ENCODE data around the gene ANKDD1B.

The ANKDD1B gene

DNA sequence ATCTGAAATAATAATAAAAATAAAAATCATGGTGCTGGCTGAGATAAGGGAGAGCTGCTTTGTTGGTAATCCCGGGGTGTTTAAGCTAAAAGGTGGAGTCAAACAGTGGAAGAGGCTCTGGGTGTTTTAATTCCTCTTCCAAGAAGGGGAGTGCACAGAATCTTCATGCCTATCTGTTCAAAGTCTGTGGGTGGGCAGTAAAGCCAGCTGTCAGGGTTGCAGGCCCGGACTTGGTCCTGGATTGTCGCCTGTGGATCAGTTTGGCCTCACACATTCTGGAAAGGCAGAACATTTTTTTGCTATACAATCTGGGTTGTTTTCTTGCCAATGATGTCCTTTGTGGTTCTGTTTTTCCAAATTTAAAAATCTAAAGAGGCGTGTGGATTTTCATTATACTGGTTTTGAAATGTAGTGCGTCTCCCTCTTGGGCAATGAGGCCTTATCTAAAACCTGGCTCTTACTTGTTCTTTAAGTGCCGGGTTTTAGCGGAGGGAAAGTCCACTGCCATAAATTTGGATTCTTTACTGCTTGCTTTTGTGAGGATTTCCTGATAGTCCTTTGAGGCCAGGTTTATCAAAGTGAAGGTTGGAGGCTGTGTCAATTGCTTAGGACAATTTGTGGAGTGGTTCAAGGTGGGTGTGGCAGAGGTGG, 5.8 kb downstream of the ANKDD1B start:
- DNase-seq, result no peak

DNA sequence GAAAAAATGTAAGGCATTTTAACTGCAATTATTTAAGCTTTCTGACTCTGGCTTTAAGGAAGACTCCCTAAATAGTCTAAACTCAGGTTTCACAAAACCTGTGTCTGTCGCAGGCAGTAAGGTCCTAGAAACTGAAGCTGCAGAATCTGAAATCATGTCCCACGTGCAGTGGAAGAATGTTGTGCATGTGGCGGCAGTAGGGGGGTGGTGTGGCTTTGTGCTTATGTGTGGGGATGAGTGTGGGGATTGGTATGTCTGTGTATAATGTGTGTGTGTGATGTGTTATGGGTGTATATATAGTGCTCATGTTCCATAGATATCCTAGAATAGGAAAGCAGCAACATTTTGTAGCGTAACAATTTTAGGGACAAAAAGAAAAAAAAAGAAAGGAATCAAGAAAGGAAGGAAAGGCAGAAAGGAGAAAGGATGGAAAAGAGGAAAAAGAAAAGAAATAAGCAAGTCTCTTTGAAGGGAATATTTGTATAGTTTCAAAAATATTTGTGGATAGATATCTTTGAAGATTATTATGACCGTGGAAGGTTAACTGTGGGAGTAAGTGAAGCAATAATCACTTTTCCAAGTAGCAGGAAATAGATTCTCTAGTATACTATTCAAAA, 6.6 kb downstream of the ANKDD1B start:
- DNase-seq, result no peak

DNA sequence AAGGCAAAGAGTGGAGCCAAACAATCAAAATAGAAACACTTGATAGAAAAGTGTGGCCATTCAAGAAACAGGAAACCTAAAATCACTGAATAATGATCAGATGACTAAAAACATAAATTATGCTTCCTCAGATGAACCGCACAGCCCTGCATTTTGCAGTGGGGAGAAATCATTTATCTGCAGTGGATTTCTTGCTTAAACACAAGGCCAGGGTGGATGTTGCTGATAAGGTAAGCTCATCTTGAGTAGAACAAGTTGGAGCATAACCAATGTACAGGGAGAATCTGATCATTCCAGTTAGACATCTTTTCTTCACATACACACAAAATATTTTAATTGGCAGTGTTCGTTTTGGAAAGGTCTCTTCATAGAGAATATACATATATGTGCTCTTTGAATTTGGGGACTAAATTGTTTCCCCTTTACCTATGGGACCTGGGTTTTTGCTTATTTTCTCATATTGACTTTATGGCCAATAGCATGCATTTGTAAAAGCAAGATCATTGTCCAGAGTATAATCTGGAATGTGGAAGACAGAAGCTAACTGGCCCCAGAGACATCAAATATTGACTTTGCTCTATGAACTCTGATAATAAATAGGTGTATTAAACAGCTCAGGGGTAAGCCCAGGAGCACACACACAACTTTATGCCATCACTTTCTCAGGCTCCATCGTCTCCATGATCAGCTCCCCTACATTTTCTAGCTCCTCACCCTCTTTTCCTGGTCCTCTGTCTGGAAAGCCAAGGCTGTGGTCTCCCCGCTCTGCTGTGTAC, 9.1 kb downstream of the ANKDD1B start:
- DNase-seq, result no peak

GRCh38 chr5:75622564-75622963, 11.3 kb downstream of the ANKDD1B start:
- DNase-seq, result no peak

- DNase-seq, result no peak
Observed at GRCh38 chr5:75623846-75624245, 12.6 kb downstream of the ANKDD1B start.

- DNase-seq, result no peak
Observed at GRCh38 chr5:75626959-75627358, 15.7 kb downstream of the ANKDD1B start.

DNA sequence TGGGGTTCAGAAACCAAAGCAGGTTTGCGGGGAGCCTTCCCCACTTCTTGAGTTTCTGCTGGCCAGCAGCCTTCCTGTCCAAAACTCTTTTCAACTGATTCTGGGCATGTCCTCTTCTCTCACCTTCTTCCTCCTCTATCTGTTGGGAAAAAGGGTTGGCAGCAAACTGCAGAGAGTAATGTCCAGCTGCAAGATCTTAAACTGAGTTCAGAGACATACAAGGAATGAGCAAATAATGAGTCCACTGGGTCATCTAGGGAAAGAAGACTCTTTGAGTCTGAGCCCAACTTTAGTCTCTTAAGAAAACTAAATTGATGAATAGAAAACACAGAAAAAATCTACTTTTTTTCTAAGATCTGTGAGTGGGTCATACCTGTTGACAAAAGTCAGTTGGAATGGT, 16.5 kb downstream of the ANKDD1B start:
- no peak for DNase-seq

DNA sequence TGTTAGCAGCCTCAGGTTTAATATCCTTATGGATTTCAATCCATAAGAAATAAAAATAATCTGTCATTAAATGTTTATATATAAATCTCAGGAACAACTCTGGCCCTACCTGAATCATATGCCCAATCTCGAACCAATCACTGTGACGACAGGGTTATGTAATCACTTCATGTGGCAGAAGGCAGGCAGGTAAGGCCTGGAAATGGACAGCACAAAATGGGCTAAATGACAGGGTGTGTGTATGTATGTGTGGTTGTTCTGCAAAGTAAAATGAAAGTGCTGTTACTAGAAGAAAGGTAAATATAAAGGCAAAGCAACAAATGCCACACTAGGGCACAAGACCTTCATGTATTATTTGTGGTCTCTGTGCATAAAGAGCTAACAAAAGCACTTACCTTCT, 19.6 kb downstream of the ANKDD1B start:
- no peak for DNase-seq

DNA sequence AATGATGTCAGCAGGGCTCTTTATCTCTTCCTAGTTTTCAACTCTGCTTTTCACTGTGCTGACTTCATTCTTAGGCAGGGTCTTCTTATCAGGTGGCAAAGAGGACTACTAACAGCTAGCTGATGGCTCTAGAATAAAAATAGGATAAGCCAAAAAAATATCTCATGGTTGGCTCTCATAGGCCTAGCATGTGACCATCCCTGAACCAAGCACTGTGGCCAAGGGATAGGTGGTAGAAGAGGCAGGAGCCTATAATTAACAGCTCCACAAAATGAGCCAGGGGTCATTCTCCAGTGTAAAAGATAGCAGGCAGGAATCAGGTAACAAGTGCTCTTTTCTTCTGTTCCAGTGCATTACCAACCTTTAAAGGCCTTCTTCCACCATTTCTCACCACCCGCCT, 21.1 kb downstream of the ANKDD1B start:
- no peak for DNase-seq

GRCh38 chr5:75637949-75638348, 26.7 kb downstream of the ANKDD1B start:
- DNase-seq, result no peak

DNA sequence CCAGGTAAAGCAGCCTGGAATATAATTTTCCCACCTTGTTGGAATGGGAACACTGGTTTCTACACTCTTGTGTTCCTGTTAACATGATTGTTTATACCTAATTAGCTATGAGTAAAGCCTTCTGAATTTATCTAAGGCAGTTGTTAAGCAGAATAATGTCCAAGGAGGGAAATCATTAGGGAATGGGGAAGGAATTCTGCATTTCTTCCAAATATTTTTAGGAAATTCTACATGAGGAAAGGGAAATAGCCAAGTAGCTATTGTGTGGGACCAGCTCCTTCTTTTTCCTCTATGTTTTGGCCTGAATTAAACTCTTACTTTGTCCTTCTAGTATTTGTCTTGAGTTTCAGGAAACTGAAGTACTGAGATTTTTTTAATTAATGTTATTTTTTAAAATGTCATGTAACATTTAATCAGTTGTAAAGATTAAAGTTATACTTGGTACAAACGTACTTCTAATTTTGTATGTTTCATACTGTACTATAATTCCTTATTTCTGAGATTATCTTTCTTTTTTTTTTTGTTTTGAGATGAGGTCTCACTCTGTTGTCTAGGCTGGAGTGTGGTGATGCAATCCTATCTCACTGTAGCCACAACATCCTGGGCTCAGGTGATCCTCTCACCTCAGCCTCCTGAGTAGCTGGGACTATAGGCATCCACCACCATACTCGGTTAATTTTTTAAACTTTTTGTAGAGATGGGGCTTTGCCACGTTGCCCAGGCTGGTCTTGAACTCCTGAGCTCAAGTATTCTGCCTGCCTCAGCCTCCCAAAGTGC, 28.5 kb downstream of the ANKDD1B start:
- no peak for DNase-seq

DNA sequence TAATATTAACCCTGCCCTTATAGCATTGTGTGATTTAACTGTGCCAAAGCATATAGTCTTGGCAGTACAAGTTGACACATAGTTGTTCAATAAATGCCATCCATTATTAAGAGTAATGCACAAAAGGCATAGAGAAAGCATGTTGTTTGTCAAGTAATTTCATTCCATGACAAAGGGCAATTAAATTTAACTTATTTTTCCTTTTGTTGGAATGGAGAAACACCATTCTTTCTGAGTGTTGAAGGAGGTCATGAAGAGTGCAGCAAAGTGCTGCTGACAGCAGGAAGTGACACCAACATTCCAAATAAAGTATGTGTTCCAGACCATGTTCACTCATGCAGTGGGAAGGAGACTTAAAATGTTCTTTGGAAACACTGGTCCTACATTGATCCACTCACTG, 29.1 kb downstream of the ANKDD1B start:
- DNase-seq, result no peak

- no peak for DNase-seq
Observed at GRCh38 chr5:75640826-75641225, 29.6 kb downstream of the ANKDD1B start.

DNA sequence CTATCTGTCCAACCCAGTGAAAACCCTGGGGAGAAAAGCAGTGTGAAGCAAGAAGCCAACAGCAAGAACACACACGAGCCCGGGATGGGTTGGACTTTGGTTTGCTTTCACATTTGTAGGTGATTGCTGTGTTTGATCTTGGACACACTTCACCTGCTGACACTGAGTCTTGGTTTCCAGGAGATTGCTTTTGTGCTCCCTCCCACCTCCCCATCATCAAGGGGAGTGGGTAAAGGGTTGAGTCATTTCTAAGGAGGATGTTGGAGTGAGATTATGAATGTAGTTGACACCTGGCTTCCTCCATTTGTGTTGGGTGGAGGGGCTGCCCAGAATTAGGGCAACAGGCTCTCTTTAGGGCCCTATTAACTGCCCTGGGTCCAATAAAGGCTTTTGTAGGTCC, 37.5 kb downstream of the ANKDD1B start:
- no peak for DNase-seq

DNA sequence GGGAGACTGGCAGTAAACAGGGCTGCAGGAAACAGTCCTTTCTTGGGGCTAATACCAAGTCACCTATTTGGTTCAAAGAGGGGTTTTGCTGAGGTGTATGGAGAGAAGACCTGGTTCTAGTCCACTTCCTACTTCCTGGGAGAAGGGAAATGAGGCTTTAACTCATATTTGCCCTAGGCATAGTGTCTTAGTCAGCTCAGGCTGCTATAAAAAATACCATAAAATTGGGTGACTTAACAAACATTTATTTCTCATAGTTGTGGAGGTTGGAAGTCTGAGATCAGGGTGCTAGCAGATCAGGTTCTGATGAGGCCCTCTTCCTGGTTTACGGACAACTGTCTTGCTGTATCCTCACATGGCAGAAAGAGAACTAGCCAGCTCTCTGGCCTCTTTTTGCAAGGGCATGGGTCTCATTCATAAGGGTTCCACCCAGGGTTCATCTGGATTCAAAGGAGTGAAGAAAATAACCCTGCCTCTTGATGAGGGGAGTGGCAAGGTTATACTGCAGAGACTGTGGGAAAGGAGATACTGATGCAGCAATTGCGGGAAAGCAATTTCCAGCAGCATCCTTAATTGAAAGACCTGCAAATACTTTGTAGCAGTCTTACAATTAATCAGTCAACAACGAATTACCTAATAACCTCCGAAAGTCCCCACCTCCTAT, 40.5 kb downstream of the ANKDD1B start:
- DNase-seq, result no peak

DNA sequence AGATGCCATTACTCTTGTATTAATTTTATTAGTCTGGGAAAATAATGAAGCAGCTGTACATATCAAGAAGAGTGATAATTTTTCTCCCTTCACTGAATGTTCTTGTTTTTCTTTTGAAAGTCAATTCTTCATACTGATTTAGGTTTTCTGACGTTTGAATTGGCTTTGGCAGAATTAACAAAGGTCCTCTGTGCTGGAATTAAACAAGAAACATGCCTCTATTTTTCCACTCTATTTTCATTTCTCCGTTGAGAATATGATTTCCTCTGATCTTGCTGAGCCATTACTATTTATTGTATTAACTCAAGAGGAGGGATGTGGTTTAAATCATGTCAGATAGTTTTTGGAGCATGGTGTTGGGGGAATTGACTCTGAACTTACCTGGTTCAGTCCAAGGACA, 42.3 kb downstream of the ANKDD1B start:
- no peak for DNase-seq

DNA sequence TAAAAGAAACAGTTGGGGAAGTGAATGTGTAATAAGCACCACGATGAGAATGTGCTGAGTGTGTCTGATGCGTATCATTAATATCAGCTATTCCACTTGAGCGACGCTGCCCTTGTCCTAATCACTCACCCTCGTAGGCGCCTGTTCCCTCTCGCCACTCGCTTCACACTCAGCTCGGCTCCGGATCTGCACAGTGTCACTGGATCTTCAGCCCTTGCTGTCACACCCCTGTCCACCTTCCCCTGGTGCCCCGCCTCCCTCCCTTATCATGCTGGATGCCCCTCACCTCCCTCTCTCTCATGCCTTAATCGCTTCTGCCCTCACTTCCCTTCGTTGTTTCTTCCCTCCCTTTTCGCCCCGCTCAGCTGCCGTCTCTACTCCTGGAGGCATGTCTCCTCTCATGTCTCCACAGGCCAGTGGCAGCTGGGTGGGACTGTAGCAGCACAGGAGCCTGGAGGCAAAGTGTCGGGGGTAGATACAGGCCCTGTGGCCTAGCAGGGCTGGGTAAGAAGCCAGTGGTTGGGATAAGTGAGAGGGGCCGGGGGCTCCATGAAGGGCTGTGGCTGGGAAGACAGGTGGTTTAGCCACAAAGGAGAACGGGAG, 43.5 kb downstream of the ANKDD1B start:
- no peak for DNase-seq

GRCh38 chr5:75656311-75657003, 45.2 kb downstream of the ANKDD1B start:
- no peak for DNase-seq

DNA sequence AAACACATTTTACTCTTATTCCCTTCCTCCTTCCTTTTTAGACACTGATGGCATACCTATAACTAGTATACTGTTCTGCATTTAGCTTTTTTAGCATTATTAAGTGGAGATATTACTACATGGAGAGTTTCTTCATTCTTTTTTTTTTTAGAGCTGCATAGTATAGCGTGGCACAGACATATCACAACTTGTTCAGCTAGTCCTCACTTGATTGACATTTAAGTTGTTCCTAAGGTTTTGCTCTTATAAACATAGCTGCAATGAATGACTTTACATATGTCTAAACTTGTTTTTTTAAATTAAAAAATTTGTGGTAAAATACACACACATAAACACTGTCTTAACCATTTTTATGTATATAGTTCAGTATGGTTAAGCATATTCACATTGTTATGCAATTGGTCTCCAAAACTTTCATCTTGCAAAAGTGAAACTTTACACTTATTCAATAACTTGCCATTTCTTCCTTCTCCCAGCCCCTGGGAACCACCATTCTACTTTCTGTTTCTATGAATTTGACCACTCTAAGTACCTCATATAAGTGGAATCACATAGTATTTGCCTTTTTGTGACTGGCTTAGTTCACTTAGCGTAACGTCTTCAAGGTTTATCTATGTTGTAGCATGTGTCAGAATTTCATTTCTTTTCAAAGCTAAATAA, 48.7 kb downstream of the ANKDD1B start:
- DNase-seq, result no peak

DNA sequence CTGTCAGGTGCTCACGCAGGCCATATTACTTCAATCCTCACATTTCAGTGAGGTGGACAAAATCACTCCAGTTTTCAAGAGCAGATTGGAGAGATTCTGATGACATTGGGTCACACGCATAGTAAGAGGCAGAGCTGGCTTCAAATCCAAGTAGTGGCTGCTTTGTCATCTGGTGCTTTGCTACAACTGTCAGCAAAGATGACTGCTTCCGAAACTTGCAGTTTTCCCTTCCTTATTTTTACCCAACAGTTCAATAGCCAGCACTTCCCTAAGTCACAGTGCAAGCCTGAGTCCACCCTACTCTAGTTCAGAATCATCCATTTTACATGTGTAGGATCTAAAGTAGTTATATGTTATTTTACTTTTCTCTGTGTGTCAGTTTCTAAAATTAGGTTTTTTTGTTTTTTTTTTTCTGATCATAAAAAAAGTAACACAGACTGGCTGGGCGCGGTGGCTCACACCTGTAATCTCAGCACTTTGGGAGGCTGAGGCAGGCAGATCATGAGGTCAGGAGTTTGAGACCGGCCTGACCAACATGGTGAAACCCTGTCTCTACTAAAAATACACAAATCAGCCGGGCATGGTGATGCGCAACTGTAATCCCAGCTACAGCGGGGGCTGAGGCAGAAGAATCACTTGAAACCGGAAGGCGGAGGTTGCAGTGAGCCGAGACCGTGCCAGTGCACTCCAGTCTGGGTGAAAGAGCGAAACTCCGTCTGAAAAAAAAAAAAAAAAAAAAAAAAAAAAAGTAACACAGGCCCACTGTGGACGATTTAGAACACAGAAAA, 49.6 kb downstream of the ANKDD1B start:
- no peak for DNase-seq
